Stimulated activated CD8-positive, alpha-beta memory T cell treated with anti-CD3 and anti-CD28 coated beads, Interleukin-7, amount 100 ng/mL, for 4 hours (primary cell): ENCODE measurements around the gene PDE7B.

Experiments
- DNase-seq, 2 donors: peaks; one replicate each; pipeline ENCODE4 v3.0.0-alpha.2; 2020; ENCODE audit warnings: low read depth in 2 of 2

The PDE7B gene

DNA sequence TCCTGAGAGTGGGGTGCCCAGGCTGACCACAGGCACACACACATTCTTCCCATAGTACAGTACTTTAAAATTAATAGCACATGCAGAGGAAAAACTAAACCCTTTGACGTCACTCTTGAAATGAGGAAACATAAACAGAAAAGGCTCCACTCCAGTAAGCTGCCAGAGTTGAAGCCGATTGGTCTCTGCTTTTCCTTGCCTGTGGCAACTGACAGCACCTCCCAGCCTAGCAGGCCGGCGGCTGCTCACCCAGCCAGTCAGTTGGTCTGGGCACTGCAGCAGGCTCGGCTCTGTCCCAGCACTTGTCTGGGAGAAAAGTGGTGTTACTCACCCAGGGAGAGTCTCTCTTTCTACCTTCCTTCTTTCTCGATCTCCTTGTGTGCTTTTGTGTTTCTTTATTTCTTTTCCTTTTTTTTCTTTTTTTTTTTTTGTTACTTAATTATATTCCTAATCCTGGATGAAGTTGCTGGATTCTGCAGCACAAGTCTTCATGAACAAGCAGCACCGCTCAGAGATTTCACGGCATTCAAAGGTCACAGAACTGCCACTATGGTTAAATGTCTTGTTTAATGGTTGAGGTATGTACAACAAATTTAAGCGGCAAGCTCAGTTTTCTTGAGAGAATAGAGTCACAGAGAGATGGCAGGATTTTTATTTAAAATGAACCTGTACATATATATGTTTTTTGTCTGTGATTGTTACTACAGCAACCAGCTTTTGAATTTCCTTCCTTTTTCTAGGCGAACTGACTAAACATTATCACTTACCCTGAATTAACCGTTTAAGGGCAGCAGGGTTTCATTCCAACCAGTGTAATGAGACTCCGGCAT is at the start of gene PDE7B:
PDE7B (plus strand) TSS at position 260 of the 830 bp plus-strand sequence.
- DNase-seq = peak in 1 of 2 donors; percentile 14

DNA sequence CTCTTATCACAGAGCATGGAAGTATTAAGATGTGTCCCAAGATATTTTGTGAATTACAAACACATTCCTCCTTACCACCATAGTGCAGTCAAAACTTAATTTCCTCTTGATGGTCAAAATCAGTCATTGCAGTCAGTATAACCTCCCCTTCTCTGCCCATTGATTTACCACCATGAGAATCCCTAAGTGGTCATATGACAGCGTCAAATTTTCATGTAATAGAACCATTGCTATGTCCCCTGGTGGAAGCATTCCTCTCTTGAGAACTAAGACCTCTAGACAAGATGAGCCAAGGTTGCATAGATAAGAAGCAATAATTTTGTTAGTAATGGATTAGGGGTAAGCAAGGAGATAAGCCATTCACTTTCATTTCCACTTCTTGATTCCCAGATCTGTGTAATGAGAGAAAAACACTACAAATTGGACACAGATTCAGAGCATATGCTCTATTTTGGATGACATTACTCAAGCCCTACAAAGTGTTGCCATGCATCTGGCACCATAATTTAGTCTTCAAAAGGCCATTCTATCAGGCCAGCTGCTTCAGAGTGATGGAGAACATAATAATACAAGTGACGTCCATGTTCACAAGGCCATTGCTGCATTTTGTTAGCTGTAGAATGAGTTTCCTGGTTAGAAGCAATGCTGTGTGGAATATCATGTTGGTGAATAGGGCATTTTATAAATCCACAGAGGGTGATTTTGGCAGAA is 49.6 kb upstream of the PDE7B start:
- no peak for DNase-seq

DNA sequence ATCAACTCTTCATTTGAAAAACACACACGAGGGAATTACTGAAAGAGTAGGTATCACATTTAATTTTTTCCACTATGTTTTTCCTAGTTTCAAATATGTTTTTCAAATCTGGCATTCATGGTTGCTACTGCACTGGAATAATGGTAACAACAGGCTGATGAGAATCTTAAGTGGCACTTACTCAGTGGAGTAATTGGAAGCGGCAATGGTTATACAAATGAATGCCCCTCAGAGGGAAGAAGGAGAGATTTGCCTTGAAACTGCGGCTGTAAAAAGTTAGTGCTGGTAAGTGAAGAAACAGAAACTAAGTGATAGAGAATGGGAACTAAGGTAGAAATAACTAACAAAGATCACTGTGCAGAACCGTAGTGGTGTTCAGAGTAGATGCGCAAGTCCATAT is 41.0 kb upstream of the PDE7B start:
- no peak for DNase-seq

DNA sequence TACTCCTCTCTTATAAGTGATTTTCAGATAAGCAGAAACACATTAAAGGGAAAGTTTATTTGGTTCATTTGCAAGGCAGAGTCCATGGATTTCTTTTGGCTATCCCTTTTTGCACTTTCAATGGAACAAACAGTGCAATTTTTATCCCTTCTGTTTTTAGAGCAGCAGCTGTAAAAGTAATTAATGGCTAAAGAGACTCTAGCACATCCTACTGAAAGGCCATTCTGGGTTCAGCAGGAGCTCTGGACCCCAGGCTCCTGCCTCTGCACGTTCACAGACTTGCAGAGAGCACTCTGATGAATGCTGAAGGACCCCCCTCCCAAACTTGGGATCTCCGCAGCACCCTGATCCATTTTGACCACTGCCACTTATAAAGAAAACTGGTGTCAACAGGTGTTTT is 40.3 kb upstream of the PDE7B start:
- no peak for DNase-seq

DNA sequence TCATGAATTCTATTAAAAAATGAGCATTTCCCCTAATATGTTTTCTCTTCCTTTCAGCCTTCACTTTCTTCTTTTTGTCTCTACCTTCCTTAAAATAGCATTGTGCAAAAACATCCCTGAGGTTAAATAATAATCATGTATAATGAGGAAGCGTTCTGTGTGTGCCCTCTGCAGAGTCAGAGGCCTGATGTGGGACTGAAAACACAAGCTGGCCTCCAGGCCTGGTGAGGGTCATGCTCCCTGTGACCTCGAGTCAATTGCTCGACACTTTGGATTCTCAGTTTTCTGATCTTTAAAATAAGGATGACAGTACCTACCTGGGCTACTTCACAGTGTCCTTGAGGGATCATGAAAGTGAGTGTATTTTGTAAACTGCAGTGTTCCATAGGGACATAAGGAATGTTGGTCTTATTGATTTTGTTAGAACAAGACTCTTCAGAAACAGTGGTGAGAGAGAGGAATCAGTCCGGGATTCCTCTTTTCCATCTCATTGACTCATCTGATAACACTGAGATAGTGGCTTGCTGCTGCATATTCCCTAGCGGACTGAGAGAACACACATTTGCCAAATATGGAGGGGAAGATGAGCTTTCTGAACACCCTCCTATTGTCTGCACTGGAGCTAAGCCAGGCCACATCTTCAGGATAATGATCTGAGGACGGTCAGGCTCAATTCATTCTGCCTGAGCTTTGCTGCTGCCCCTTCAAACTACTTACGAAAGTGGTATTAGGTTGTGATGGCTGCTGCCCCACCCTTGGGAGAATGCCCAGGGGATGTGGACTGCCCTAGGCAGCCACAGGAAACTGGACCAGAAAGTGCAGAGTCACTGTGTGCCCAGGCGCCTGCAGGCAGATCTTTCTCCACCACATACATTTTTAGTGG is 39.6 kb upstream of the PDE7B start:
- no peak for DNase-seq

DNA sequence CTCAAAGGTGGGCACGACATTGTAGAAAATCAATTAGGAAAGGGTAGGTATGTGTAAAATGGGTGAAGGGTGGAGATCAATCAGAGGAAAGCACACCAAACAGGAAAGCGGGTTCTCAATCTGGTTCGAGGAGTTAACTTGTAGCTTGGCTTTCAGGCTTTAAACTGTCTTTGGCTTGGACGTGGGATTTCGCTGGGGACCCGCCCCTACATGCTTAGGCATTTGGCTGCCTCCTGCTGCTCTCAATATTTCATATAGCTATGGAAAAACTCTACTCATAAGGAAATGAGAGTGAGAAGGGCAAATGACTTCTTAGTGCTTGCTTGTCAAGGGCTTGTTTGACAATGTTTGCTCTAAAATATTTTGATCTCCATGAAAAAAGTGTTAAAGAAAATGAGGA is 38.1 kb upstream of the PDE7B start:
- DNase-seq = no peak

DNA sequence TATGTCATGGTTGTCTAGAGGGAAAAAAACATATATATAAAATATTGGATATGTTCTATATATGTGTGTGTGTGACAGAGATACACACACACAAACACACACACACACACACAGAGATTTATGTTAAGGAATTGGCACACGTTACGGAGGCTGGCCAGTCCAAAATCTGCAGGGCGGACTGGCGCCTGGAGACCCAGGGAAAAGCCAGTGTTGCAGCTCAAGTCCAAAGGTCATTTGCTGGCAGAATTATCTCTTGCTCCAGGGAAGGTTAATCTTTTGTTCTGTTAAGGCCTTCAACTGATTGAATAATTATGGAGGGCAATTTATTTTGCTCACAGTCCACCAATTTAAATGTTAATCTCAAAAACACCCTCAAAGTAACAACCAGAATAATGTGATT is 37.5 kb upstream of the PDE7B start:
- DNase-seq = no peak

DNA sequence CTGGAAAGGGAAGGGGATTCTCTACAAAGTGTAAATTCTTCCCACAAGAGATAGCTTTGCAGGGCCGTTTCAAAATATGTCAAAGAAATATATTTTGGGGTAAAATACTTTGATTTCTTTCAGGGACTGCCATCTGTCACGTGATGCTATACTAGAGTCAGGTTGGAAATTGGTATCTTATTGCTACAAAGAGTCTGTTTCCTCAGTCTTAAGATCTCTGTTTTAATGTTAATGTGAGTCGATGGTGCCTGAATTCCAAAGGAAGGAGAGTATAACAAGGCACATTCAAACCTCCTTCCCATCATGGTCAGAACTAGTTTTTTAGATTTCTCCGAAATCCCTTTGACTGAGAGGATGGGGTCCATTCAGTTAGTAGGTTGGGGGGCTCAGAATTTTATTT is 36.3 kb upstream of the PDE7B start:
- DNase-seq = no peak

DNA sequence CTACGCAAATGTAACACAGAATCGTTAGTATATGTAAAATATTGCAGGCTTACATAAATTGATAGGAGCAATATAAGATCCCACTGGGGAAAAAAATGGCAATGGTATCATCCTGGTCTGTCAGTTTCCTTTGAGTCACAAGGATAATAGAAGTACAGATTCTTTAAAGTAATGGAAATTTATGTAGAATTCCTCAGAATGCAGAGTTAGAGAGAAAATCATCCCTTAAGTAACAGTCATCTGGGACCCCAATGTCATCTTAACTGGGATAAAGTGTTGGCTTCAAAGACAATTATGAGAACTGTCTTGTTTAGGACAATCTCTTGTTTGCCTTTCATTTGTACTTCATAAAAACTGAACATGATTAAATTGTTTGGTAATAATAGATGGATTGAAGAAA is 34.5 kb upstream of the PDE7B start:
- DNase-seq = no peak

DNA sequence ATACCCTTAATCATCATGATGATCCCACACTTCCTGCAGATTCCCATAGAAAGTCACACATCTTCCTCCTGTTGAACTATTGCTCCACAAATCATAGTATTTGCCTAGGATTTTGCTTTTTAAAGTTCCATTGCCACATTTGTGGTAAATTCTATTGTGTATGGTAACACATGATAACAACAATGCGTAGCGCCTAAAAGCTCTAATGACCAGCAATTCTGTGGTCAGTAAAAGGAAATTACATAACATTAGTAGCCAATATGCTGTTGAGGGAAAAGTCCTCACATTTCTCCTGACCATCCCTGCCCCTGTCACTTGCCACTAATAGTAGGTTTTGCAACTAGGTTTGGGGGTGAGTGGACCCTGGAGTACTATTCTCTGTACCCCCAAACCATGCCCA is 31.8 kb upstream of the PDE7B start:
- DNase-seq = no peak

DNA sequence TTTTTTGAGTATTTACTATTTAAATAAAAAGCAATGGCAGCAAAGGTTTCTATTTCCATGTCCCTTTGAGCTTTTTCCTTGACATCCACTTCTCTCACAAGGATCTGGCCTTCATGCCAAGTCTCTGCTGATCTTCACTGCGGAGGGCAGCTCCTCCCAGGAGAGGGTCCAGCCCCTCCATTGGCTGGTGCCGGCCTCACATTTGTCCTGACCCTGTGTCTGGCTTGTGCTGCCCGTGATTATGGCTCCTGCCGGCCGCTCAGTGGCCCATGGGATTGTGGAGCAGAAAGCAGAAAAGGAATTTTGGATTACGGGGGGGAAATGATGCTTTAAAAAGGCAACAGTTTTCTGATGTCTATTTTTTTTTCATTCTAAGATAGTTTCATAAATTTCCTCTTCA is 31.2 kb upstream of the PDE7B start:
- no peak for DNase-seq

DNA sequence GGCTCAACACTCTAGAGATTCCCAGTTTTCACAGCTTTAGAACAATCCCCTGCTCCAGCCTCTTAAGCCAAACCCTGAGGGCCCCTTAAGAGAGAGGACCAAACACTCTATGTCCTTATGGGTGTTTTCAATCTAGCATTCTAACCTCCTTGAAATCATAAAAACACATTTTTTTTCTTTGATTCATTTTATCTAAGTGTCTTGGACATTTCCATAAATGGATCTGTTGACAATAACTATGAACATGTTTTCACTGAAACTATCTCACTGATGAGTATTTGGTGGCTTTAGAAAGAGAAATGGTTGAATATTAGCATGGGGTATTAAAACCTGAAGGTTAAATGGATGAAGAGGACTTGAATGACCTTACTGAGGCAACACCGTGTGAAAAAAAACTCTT is 27.6 kb upstream of the PDE7B start:
- DNase-seq = no peak

DNA sequence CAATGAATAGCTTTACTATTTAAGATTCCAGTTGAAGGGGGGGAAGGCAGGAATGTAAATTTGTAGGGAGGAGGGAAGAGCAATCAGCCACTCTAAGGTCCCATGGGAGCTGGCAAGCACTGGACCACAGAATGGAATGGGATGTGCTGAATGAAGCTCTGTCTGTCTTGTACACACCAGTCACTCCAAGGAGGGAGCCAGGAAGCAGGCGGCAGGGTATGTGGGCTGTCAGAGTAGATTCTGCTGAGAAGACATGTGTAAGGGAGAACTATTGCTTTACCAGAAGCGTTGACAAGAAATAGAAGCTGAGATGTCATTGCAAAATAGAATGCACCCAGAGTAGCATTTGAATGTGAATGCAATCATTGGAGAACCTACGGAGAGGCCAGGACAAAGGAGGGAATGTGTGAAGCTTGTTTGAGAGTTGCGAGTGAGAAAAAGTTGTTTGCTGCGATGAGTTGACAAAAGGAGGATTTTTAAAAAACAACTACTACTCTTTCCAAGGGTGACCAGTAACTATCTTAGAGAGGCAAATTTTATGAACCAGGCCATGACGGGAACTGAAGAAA is 25.2 kb upstream of the PDE7B start:
- no peak for DNase-seq

DNA sequence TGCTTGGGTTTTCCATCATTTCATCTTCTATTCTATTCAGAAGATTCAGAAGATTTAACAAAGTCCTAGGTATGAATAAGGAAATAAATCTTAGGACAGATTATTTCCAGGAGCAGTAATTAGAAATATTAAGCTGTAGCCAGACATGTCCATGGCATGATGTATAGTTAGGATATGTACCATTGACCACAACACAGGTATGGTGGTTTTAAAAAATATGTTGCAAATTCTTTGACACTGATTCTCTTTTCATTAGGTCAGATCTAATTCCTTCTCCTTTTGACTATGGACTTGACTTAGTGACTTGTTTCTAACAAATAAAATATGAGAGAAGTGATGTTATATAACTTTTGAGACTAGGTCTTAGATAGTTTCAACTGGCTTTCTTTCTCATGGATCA is 23.5 kb upstream of the PDE7B start:
- no peak for DNase-seq

DNA sequence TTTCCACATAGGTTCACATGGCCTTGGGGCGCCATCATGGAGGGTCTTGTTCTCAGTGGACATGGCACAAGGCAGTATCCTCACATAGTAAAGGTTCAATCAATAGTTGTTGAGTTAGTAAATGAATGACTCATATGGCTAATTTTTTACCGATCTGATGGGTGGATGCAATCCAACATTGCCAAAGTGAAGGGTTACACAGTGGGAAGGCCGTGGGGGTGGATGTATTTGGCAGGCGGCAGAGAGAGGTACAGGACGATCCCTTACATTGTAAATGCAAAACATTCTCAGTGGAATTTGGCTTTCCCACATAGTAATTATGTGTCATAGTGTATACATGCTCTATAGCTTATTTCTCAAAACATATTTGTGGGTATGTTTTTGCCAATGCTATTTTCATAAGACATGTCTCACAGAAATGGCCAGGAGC is 21.0 kb upstream of the PDE7B start:
- DNase-seq = no peak

DNA sequence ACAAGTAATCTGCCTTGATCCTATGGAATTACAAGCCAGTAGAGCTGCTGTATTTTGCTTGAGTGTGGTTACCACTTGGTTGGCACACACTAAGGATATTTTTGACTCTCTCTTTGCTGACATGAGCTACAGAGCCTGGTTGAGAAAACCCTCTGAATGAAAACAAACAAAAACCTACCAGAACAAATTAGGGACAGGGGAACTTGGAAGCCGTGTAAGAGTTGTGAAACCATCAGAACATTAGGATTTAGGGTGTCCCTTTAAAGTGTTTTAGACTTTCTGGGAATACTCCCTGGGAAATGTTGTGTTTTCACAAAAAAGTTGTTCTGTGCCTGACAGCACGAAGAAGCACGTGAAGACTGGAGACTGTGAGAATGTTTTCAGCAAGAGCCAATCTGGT is 20.5 kb upstream of the PDE7B start:
- DNase-seq = no peak

DNA sequence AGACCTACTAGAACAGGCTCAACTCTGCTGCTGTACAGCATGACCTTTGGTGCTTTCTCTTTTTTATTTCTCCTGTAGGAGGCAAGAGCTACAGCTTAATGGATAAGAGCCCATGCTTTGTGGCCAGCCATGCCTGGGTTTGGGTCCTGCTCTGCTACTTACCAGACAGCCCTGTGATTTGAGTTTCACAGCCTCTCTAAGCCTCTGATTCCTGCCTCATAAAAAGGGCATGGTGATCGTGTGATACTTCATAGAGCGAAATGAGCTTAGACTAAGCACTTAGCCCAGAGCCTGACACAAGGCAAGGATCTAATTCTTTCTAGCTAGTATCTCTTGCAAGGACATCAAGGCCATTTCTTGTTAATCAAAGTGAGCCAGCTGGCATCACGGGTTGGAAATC is 19.3 kb upstream of the PDE7B start:
- DNase-seq = no peak

DNA sequence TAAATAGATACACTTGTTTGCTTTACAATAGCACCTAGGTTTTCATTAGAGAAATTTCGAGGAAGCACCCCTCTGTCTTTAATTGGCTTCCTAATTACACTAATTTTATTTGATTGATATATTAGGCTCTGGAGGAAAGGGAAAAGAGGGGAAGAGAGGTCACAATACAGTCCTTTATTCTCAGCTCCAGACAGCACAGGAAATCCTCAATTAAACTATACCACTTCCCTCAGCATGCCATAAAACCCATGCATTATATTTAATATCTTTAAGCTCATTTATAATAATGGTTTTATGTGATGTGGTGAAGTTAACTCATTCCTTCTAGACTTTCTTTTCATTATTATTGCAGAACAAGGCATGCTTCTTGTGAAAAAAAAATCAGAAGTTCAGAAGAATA is 17.7 kb upstream of the PDE7B start:
- no peak for DNase-seq

DNA sequence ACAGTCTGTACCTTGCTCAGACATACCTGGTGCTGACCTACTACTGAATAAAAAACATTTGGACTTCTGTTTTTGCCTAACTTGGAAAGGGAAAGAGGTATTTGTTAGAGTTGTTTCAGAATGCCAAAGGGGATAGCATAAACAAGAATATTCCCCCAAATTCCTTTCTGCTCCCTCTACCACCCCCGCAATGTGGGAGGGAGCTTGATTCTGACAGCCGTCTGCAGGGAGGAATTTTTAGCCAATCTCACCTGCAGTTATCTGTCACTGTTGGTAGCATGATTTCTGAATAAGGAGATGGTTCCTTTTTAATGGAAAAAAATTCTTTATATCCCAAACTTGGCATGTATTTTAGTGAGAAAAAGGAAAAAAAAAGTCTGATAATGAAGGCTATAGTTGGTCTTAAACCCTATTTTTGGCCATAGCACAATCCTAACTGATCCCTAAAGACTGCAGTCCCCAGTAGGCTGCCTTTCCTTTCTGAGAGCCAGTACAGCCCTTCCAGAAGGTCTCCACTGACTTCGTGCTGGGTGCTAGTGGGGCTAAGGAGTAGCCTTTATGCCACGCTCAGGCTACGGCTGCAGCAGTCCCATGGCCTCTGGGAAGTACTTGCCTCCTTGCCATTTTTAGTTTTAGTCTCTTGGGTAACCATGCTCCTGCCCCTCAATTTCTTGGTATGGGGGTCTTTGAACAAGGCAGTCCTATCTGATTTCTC is 13.6 kb upstream of the PDE7B start:
- no peak for DNase-seq

DNA sequence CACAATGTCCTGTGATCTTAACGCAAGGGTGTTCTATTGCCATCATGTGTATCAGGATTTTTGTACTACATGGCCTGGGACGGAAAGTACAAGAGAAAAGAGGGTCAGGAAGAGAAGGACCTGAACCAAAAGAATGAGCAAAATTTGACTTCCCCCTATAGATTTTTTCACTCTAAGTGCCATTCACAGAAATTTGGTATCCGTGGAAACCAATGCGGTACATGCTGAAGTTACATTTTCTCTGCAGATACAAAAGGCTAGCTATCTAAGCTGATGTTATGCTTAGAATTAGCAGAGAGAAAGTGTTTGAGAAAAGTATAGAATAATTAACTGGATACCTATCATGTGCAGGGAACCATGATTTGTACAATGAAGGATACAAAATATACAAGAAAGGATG is 12.4 kb upstream of the PDE7B start:
- no peak for DNase-seq

DNA sequence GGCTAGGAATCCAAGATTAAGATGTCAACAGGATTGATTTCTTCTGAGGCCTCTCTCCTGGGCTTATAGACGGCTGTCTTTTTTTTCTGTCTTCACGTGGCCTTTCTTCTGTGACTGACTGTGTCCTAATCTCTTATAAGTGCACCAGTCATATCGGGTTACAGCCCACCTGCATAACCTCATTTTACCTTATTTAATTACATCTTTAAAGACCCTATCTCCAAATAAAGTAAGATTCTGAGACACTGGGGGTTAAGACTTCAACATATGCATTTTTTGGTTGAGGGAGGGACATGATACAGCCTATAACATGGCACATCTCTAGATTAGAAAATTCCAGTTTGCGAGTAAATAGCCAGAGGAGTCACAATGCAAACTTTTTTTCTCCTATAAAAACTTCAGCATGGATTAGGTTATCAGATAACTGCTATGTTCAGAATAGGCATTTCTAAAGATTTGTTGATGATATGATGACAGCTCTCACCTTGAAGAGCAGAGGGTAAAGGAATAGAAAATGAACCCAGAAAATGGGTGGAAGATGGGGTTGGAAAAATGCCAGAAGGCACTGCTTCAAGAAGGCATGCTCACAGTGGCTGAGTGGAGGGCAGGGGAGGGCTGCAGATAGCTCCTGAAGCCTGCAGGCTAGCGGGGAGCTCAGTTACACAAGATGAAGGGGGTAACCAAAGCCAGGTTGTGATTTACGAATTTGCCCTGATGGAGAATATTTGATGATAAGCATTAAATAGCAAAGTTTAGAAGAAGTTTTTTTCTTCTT is 8.7 kb upstream of the PDE7B start:
- no peak for DNase-seq
